Ascending aorta (tissue), 2 donors: ENCODE data around the gene ZNF480. TPM values are rescaled to one million over a fixed set of nuclear protein-coding genes. Genes with fewer than 3 reads are reported as not detected.

Experiments used
- DNase-seq, 2 donors: peaks; one replicate each; pipeline ENCODE4 v3.0.0-alpha.2; 2019; ENCODE audit warnings: low spot score in 2 of 2
- H3K27ac ChIP-seq, 2 donors: fragments of 200-600 bp; sonication (generic); one replicate each; pipeline ENCODE4 v1.5.1; 2016 to 2017; ENCODE audit warnings: mild to moderate bottlenecking in 1 of 2
- H3K27me3 ChIP-seq: fragments of 200-600 bp; sonication (generic); one replicate; pipeline ENCODE4 v1.5.1; 2017
- H3K36me3 ChIP-seq, 2 donors: fragments of 200-600 bp; sonication (generic); one replicate each; pipeline ENCODE4 v1.5.1; 2016
- H3K4me1 ChIP-seq, 2 donors: fragments of 200-600 bp; sonication (generic); one replicate each; pipeline ENCODE4 v1.5.1; 2016 to 2017; ENCODE audit warnings: mild to moderate bottlenecking in 1 of 2
- H3K4me3 ChIP-seq, 2 donors: fragments of 200-600 bp; sonication (generic); one replicate each; pipeline ENCODE4 v1.5.1; 2016 to 2017; ENCODE audit warnings: mild to moderate bottlenecking in 1 of 2
- H3K9me3 ChIP-seq, 2 donors: fragments of 200-600 bp; sonication (generic); one replicate each; pipeline ENCODE4 v1.5.1; 2016
- intact Hi-C: fragments of 100-400 bp; cut with DNase I; formaldehyde crosslinking; loops from one replicate; pipeline ENCODE4 v1.15.1; 2023
- total RNA-seq: library from RNA; depleted of rRNA; stranded (reverse); fragments of >200 nt; gene quantifications from one replicate; pipeline ENCODE4 v1.1.0, GENCODE V29; 2016
- TF ChIP-seq, protein P1 (sequence below), 3 experiments: fragments of 200-600 bp in 2 of 3; fragments of 450-650 bp in 1 of 3; sonication (generic) in 2 of 3; IDR thresholded peaks; one replicate each; pipeline ENCODE4 v1.5.1; 2016 to 2019; ENCODE audit warnings: antibody characterized with exemption in 3 of 3, mild to moderate bottlenecking in 1 of 3, moderate library complexity in 1 of 3

ZNF480 gene
- total RNA-seq, 1 donor from 2014 or later: 4.4 TPM

DNA sequence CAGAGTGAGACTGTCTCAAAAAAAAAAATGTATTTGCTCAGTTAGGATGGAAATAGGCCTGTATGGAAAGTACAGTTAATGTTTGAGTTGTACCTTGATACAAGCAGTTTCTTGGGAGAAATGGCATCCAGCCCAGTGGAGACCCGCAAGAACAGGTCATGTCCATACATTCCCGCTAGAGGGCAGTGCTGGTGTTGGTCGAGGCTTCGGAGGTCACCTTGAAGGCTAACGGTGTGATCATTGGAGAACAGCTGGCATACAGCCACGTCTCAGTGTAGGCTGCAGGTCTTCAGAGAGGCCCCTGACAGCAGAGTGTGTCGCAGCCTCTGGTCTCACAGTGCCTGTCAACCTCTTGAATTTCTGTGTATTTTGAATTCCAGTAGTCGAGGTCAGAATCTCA is 46.6 kb downstream of the ZNF480 start:
- TF ChIP-seq, protein P1, sequence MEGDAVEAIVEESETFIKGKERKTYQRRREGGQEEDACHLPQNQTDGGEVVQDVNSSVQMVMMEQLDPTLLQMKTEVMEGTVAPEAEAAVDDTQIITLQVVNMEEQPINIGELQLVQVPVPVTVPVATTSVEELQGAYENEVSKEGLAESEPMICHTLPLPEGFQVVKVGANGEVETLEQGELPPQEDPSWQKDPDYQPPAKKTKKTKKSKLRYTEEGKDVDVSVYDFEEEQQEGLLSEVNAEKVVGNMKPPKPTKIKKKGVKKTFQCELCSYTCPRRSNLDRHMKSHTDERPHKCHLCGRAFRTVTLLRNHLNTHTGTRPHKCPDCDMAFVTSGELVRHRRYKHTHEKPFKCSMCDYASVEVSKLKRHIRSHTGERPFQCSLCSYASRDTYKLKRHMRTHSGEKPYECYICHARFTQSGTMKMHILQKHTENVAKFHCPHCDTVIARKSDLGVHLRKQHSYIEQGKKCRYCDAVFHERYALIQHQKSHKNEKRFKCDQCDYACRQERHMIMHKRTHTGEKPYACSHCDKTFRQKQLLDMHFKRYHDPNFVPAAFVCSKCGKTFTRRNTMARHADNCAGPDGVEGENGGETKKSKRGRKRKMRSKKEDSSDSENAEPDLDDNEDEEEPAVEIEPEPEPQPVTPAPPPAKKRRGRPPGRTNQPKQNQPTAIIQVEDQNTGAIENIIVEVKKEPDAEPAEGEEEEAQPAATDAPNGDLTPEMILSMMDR (IDR thresholded peaks at IDR 0.05): peak; percentile 28 to 52 (median 34)

DNA sequence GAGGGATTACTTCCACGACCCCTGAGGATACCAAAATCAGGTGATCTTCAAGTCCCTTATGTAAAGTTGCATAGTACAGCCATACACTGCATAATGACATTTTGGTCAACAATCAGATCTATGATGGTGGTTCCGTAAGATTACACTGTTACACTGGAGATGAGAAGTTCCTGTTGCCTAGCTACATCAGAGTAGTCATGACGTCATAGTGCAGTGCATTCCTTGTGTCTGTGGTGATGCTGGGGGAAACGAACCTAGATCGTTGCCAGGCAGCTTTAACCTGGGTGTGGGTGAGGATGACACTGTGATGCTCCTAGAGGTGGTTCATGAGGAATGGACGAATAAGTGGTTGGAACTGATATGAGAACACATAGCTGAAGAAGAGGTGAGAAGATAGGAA is 48.2 kb downstream of the ZNF480 start:
- H3K4me1 ChIP-seq: no peaks in the 10 kb centered on the region
- intact Hi-C loops: no loop called here
- TF ChIP-seq, protein P1 (IDR thresholded peaks at IDR 0.05): no peak
- DNase-seq: no peak
- H3K9me3 ChIP-seq: no peaks in the 10 kb centered on the region
- no peaks in the 10 kb centered on the region for H3K27me3 ChIP-seq
- H3K4me3 ChIP-seq: no peak overlapping the region
- H3K27ac ChIP-seq: no peak overlapping the region
- peaks cover 12 to 20% of the 10 kb centered on the region in 2 donors for H3K36me3 ChIP-seq

More for the DNA sequence above, 46.6 kb downstream of the ZNF480 start:
- intact Hi-C loops: no loop called here
- Histone ChIP-seq H3K27me3 (no peaks in the 10 kb centered on the region), H3K9me3 (no peaks in the 10 kb centered on the region), H3K4me3 (no peak overlapping the region), H3K27ac (no peak overlapping the region), H3K4me1 (no peaks in the 10 kb centered on the region), H3K36me3 (peaks cover 4 to 6% of the 10 kb centered on the region in 2 donors)
- peak in 1 of 2 donors; percentile 67 for DNase-seq

DNA sequence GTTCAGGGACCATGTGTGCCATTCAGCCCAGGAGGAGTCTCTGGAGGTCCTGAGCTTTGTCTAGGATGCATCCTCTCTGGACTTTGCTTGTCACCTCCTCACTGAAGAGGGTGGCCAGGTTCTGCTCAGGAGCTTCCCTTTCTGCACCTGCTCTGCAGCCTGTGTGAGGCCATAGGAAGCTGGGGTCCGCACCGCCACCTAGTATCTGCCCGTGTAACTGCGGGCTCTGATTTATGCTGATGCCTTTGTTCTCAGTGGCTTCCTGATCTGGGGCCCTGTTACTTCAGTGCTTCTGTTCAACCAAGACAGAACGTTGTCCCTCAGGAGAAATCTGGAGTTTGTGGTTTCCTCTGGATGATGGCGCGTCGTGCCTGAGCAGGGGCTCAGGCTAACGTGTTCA is 54.5 kb downstream of the ZNF480 start:
- peaks cover 36 to 60% of the 10 kb centered on the region in 2 donors for H3K36me3 ChIP-seq
- TF ChIP-seq, protein P1 (IDR thresholded peaks at IDR 0.05): no peak
- H3K9me3 ChIP-seq: peaks cover 0 to 22% of the 10 kb centered on the region in 2 donors
- intact Hi-C loops: no loop called here
- H3K4me1 ChIP-seq: no peaks in the 10 kb centered on the region
- no peaks in the 10 kb centered on the region for H3K27me3 ChIP-seq
- no peak overlapping the region for H3K4me3 ChIP-seq
- DNase-seq: no peak
- no peak overlapping the region for H3K27ac ChIP-seq

DNA sequence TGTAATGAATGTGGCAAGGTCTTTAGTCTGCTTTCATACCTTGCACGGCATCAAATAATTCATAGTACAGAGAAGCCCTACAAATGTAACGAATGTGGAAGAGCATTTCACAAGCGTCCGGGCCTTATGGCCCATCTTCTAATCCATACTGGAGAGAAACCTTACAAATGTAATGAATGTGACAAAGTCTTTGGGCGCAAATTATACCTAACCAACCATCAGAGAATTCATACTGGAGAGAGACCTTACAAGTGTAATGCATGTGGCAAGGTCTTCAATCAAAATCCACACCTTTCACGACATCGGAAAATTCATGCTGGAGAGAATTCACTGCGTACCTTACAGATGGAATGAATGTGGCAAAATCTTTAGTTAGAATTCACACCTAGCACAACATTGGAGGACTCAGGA is 69.5 kb downstream of the ZNF480 start:
- intact Hi-C loops: no loop called here
- Histone ChIP-seq H3K4me3 (no peak overlapping the region), H3K9me3 (peaks cover 44 to 82% of the 10 kb centered on the region in 2 donors), H3K27me3 (no peaks in the 10 kb centered on the region), H3K27ac (no peak overlapping the region), H3K4me1 (peaks cover 0 to 4% of the 10 kb centered on the region in 2 donors), H3K36me3 (peaks cover 12 to 36% of the 10 kb centered on the region in 2 donors)
- TF ChIP-seq, protein P1 (IDR thresholded peaks at IDR 0.05): no peak
- no peak for DNase-seq

DNA sequence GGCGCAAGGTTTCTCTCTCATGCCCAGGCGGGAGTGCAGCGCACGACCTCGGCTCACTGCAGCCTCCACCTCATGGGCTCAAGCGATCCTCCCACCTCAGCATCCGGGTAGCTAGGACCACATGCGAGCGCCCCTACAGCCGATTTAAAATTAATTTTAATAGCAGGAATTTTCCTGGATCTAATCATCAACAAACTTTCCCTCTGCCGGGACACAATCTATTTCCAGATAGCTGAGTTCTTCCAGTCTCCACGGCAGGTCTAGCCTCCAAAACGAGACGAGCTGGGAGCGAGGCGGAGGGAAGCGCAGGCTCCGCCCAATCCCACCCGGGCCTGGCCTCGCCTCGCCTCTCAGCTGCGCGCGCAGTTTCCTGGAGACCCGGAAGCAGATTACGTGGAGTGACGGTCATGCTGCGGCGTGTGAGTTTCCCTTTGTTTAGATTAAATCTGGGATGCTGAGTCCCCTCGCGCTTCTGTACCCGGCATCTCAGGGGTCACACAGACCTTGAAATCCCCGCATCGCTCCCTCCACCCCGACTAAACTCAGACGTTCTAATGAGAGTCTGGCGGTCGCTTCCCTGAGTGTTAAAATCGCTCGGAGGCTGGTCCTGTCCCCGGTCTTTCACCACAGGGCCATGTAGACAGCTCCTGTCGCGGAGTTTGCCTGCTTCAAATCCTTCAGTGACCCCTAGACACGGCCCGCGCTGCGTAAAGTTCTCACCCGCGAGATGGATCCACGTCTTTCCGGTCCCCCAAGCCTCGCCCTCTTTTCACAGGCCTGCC is 72.8 kb downstream of the ZNF480 start, which contains the start of gene ZNF880:
Gene ZNF880, plus strand, starts transcription at position 365 of the 782 bp plus-strand sequence. Its CDS starts 43 bp downstream, at position 408.
- Histone ChIP-seq H3K27ac (peak within 1 kb of the TSS; percentile 97 to 100), H3K9me3 (peaks cover 25 to 66% of the 10 kb centered on the region in 2 donors), H3K4me3 (peak within 1 kb of the TSS; percentile 78 to 94), H3K36me3 (peaks cover 24 to 42% of the 10 kb centered on the region in 2 donors), H3K4me1 (peaks cover 0 to 4% of the 10 kb centered on the region in 2 donors), H3K27me3 (no peaks in the 10 kb centered on the region)
- peak; percentile 55 to 95 for DNase-seq
- intact Hi-C loops: loop anchor here (1.0 to 2.0 kb wide), 2 partner anchors 33 to 158 kb away; partner anchors contain the start of genes ZNF610 and ZNF808
- TF ChIP-seq, protein P1 (IDR thresholded peaks at IDR 0.05): peak in 2 of 3 experiments; percentile 7 to 13
